GM21825 (cell line): ENCODE data around the gene LYZ.

ENCODE experiments used
- ATAC-seq: cut with Tn5 transposase; IDR thresholded peaks from one replicate; pipeline ENCODE4 v1.9.1; 2021; ENCODE audit warnings: mild to moderate bottlenecking, moderate library complexity; ENCODE audit not compliant: unreplicated experiment

LYZ gene

DNA sequence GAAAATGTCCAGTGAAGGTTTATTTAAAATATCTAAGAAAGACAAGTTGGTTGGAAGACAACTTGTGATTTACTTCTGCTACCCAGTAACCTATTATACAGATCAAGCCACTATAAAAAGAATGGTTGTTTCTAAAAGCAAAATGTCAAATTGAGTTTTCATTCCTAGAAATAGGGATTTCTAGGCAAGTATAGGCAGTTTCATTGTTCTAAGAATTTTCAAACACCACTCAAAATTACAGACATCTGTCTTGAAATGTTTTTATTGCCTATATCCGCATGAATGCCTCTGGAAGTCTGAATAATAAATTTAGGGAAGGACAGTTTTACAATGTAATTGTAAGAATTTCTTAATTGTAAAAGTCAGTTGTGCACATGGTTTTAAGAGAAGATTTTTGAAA lies 20.0 kb downstream of the LYZ start:
- no peak for ATAC-seq

DNA sequence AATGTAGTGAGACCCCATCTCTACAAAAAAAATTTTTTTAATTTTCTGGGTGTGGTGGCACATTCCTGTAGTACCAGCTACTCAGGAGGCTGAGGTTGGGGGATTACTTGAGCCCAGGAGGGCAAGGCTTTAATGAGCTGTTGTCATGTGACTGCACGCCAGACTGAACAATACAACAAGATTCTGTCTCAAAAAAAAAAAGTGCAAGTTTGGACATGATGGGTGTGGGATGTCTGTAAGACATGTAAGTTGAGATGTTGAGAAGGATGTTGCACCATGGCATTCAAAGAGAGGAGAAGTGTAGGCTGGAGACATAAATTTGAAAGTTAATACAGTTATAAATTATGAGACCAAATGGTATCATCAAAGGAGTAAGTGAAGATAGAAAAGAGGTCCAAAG lies 34.9 kb downstream of the LYZ start:
- ATAC-seq: no peak

DNA sequence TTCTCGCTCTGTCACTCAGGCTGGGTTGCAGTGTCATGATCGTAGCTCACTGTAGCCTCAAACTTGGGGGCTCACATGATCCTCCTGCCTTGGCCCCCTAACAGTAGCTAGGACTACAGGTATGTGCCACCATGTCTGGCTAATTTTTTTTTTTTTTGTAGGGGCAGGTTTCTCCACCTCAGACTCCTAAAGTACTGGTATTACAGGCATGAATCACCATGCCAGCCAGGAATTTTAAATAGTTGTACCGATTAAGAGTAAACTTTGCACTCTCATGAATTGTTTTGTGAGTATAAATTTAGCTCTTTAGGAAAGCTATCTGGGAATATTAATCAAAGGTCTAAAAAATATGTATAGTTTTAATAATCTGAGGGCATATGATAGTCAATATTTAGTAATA lies 36.9 kb downstream of the LYZ start:
- ATAC-seq: no peak

DNA sequence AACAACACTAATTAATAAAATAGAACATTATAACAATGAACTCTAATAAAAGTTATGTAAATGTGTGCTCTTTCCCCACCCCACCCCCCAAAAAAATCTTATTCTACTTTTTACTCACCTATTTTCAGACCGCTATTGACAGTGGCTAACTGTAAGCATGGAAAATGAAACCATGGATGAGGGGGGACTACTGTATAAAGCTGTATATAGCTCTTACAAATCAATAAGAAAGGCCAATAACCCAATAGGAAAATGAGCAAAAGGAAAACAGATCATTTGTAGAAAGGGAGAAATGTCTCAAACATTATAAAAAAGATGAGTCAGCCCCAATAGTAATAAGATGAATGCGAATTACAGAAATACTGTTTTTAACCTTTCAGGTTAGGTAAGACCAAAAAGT lies 38.7 kb downstream of the LYZ start:
- ATAC-seq: no peak

DNA sequence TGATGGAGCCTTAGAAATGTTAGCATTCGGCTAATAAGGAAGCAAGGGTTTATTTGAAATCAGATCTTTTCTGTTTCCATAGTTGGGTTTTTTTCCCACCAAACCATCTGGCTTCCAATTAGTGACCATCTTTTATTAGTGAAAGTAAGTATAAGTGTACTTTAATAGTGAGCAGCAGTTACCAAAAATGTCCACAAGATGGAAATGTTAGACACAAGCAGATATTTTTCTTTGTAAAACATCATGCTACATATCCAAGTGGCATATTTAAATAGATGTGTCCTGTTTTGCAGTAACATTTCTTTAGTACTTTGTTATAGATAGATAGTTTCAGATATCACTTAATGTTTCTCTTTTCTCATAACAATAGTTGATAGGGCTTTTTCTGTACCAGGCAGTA lies 40.2 kb downstream of the LYZ start:
- ATAC-seq: no peak

DNA sequence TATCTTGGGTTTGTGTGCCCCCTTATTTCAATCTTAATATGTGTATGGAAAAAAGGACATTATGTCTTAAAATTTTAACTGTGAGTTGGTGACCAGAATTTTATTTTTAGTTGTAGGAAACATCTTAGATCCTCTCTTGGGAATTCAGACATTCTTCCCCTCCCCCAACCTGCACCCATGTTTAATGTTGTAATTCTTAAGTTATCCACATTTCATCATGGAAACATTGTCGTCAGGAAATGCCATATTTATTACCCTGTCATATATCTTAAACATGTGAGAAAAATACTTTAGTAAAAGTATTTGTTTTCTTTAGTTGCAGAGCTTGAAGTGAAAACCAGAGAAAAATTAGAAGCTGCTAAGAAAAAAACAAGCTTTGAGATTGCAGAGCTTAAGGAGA lies 41.6 kb downstream of the LYZ start:
- ATAC-seq: no peak

DNA sequence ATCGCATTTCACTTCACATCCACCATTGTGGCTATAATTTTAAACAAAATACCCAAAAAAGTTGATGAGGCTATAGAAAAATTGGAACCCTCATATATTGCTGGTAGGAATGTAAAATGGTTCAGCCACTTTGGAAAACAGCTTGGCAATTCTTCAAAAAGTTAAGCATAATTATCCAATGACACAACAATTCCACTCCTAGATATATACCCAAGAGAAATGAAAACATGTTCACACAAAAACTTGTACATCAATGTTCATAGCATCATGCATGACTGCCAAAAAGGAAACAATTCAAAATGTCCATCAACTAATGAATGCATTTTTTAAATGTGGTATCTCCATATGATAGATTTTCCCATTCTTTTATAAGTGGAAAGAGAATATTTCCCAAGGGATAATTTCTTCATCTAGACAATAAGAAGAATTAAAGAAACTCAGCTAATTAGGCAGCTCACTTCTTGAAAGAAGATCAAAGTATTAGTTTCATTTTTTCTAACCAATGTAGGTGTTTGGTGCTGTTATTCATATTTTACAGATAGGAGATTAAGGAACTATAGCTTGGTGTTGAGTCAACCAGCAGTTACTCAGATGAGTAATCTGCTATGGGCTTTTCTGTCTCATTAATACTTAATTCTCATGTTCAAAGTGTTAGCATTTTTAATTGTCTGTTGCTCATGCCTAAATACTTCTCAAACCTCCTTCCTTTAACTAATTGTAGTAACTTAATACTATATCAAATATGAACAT lies 44.2 kb downstream of the LYZ start:
- ATAC-seq: no peak

DNA sequence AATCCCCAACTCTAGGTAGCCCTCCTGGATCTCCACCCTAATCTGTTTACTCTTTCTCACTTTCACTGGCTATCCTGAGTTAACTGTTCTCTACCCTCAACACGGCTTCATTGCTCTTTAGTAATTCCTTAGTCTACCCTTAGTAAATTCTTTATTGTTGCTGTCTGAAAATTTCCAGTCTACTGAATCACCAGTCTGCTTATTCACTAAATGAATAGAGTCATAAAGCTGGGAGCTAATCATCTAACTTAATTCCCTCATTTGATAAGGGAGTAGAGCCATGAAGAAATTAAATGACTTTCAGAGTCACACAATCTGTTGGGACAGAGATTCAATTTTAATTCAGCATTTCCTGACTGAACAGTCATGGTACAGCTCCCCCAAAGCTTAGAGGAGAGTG lies 47.9 kb downstream of the LYZ start:
- ATAC-seq: no peak

DNA sequence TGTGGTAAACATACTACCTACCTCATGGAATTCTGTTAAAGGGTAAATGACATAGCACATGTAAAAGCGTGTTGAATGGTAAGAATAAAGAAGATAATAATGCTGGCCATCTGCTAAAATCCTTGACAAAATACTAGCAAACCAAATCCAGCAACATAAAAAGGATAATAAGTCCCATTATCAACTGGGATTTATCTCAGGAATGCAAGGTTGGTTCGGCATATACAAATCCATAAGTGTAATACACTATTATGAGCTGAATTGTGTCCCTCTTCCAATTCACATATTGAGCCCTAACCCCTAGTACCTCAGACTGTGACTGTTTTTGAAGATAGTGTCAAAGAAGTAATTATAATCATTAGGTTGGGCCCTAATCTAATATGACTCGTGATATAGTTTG lies 48.8 kb downstream of the LYZ start:
- no peak for ATAC-seq

DNA sequence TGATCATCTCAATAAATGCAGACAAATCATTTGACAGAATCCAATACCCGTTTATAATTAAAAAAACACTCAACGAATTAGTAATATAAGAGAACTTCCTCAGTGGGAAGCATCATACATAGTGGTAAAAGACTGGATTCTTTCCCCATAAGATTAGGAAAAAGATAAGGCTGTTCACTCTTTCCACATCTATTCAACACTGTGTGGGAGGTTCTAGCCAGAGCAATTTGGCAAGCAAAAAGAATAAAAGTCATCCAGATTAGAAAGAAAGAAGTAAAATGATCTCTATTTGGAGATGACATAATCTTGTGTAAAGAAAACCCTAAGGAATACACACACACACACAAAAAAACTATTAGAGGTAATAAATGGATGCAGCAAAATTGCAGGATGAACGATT lies 49.8 kb downstream of the LYZ start:
- no peak for ATAC-seq

DNA sequence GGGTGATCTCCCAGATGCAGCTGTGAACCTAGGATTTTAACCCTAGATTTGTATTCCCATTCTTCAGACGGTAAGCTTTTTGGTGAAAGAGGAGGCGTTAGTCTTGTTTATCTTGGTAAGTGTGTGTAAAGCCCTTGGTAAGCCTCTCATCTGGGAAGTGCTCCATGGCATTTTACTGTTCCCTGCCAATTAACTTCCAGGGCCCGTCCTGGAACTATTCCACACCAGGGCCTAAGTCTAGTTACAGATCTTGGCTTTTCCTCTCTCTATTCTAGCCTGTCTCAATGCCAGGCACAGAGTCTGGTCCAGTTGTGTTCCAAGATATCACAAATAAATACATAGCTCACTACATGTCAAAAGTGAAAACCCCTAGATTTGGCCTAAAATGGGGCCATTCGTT lies 53.8 kb downstream of the LYZ start:
- no peak for ATAC-seq
